ENCODE data around the gene RFX2.
"Not testable (repeated sequence)": the region's sequence is repeated elsewhere in the genome, so short reads cannot be mapped to it uniquely, and the experiment has no call there.

Gene RFX2

GRCh38 chr19:5987077-5987818 lies 123.1 kb downstream of the RFX2 start:
- peak; percentile 67 to 76 for DNase-seq

- not testable (repeated sequence) for DNase-seq
Measured at GRCh38 chr19:5985837-5986236, 124.5 kb downstream of the RFX2 start.

DNA sequence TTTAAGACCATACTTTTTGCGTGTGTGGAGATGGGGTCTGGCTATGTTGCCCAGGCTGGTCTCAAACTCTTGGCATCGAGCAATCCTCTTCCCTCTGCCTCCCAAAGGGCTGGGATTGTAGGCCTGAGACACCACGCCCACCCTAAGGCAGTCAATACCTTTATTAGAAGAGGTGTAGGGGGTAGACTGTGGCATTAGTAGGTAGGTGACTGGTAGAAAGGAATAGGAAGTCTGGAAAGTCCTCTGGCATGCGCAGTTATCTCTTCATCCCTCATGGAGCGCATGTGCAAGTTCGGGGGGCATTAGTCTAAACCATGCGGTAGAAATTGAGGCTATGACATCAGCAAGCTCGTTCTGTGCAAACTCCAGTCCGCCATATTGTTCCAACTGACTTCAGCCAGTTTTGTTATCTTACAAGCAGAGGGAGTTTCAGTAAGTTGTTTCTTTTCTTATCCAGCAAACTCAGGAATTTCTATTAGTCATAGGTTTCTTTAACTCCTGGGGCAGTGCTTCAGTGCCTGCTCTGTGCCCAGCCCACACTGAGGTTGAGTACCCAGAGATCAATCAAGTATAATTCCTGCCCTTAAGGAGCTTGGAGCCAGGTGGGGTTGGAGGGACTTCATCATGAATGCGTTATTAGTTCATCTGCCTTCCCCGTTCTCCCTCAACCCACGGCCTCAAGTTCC lies 125.1 kb downstream of the RFX2 start:
- DNase-seq, result no peak

DNA sequence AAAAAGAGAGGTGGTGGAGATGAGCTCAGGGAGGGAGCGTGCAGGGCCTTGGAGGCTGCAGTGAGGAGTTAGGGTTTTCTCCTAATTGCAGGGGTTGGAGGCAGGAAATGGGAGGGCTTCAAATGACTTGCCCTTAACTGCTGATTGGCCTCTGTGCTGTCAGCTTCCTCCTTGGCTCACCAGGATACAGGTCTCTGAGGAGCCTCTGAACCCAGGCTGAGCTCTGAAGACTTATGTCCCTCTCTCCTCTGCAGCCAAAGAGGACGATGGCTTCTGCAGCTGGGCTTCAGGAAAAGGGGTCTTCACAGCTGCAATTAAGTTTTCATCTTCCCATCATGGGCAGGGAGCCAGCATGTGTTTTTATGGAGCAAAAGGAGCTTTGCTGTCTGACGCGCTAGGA lies 125.7 kb downstream of the RFX2 start:
- DNase-seq, result no peak

DNA sequence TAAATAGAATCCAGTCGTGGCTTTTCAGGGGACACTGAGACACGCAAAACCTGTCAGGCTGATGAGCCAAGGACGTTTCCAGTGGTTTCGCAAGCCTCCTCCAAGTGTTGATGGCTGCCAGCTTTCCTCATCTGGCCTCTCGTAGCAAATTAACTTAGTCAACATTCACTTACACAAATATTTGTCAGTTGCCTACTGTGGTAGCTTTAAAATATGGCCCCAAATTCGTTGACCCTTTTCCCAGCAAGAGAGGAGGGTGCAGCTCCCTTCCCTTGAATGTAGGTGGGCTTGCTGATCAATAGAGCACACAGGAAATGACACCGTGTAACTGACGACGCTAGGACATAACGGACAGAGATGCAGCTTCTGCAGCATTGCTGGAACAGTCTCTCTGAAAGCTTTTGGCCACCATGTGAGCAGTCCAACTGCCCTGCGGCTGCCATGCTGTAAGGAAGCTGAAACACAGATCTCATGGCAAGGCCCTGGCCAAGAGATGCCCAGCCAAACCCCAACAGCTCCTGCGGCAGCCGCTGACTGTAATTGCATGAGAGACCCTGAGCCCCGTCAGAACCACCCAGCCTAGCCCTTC lies 126.8 kb downstream of the RFX2 start:
- no peak for DNase-seq

DNA sequence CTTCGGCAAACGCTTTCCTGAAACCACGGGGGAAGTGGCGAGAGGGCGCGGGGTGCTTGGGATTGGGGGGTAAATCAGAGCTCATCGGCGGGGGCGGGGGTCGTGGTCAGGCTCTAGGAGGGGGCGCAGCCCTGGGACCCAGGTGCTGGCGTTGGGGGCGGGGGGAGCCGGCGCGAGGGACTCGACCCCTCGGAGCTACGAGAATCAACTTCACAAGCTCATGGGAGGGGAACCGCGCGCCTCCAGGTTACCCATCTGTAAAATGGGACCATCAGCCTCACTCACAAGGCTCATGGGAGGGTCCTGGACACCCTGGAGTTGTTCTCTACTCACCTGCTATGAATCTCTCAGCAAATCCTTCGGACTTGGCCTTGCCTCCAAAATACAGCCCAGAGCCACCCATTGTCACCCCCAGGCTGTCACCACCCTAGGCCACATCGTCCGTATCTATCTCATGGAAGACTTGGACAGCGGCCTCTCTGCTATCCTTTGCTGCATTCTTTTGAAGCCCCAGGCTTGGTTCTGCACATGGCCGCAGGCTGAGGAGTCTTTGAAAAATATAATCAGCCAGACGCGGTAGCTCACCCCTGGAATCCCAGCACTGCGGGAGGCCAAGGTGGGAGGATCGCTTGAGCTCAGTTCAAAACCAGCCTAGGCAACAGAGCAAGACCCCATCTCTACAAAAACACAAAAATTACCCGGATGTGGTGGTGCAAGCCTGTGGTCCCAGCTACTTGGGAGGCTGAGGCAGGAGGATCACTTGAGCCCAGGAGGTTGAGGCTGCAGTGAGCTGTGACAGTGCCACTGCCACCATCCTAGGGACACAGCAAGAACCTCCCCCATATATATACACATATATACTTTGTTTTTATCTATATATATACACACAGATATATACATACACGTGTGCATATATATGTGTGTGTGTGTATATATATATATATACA lies 131.4 kb downstream of the RFX2 start:
- DNase-seq, result no peak

- DNase-seq, result peak; percentile 99 to 100
Measured at GRCh38 chr19:5977785-5978605, 132.3 kb downstream of the RFX2 start, which contains the start of gene RANBP3. TSS of gene RANBP3 (minus strand) at chr19:5978140. CDS start at chr19:5978082, 58 bp downstream.

DNA sequence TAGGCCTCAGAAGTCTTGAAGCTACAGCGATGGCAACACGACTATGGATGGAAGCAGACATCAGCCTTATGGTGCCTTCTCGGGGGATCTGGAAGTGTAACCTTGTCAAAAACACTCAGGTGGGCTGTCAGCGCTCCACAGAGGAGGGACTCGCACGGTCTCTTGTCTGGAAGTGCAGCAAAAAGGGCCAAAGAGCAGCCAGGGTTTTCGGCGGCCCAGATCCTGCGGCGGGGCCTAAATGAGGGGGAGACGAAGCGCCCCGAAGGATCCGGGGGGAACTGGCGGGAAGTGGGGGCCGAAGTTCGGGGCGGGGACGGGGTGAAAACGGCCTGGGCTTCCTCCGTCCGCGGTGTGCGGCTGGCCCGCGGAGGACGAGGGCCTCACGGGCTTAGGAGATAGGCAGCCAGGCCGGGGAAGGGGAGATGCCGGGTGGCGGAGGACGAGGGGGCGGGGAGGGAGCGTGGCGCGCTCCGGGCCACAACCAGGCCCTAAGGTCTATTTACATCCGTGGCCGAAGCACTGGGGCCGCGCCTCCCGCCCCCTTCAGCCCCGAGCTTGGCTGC lies 133.0 kb downstream of the RFX2 start:
- DNase-seq, result no peak

GRCh38 chr19:5976768-5977167 lies 133.5 kb downstream of the RFX2 start:
- DNase-seq, result no peak

- no peak for DNase-seq
Measured at GRCh38 chr19:5975388-5975728, 134.9 kb downstream of the RFX2 start.

DNA sequence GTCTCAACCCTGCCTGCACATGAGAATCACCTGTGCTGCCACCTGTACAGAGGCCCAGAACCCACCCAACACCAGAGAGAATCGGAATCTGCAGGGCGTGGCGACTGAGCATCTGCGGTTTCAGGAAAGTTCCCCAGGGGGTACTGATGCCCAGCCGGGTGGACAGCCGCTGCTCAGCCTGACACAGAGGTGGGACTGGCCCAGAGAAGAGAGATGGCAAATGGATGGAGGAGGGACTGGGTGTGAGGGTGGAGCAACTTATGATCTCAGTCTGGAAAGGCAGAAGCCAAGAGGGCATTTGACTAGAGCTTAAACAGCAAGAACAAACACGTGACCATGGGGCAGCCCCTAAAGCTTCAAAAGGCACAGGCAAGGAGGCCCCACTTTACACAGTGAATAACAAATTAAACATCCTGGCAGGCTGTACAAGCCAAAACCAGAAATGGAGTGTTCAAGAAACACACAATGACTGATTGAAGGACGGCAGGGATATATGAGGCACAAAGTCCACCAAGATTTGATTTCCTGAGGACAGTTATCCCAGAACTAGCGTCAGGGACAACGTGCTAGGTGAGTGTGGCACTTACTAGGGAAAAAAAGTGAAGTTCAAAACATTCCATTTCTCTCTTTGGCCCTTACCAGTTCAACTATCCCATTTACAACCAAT lies 135.4 kb downstream of the RFX2 start:
- DNase-seq, result peak; percentile 41 to 48

DNA sequence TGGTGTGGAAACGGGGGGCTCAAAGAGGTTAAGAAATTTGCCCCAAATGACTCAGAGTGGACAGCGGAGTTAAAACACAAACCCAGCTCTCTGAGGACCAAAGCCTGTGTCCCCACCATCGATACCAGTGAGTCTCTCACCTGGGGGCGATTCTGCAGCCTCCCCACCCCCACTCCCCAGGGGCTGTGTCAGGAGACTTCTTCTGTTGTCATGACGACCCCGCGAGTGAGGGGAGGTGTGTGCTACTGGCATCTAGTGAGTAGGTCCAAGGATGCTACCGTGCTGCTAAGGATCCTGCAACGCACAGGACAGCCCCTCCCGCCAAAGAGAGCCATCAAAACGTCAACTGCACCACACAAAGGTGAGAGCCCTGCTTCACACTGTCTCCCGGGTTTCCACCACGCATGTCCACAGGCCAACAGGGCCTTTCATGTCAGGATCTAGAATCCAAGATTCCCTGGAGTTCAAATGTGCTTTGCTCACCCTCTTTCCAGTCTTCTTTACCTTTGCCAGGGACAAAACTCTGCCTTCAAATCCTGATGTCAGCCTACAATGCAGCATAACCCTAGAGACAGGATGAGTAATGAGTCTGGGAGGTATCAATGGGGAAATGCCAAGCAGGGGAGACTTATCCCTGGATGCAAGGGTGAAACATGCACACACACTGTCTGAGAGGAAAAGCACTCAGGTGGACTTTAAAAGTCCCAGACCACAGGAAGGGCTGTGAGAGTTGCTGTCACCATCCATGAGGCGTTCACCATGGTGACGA lies 136.2 kb downstream of the RFX2 start:
- no peak for DNase-seq

GRCh38 chr19:5973376-5973775 lies 136.9 kb downstream of the RFX2 start:
- DNase-seq, result no peak

DNA sequence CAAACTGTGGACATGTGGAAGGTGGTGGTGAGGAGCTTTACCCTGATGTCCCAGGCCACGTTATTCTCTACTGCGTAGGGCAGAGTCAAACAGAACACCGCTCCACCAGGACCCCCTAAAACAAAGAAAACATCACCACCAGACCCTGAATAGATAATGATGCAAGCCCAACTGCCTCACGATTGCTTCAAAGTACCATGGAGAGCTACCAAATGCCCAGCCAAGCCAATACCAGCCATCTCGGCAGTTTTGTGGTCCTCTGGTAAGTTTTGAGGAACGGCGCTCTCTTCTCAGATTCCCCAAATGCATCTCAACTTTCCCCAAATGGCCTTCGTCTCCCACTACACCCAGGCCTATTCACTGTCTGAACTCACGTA lies 138.0 kb downstream of the RFX2 start:
- DNase-seq, result no peak

DNA sequence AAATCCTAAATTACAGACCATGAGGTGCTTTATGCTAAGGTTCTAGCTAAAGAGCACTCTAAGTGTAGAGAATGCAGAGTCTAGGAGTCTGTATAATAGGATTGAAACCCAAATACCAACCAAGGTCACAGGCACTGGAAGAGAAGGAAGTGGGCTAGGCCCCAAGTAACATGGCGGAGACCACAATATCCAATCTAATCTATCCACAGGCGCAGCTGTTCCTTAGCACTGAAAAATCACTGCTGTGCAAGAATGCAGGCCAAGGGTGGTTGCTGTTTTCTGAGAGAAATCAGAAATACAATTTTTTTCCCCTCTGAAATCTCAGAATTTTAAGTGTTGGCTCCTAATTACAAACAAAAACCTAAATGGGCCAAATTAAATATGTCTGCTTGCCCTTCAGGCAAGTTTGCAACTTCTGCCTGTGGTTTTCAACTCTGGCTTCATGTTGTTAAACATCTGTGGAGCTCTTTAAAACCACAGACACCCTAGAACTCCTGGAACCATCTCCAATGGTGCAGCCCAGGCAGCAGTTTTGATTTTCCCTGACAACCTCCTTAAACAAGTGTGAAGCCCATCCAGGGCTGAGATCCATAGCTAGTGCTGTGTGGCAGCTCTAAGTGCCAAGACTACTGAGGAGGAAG lies 138.5 kb downstream of the RFX2 start:
- no peak for DNase-seq

DNA sequence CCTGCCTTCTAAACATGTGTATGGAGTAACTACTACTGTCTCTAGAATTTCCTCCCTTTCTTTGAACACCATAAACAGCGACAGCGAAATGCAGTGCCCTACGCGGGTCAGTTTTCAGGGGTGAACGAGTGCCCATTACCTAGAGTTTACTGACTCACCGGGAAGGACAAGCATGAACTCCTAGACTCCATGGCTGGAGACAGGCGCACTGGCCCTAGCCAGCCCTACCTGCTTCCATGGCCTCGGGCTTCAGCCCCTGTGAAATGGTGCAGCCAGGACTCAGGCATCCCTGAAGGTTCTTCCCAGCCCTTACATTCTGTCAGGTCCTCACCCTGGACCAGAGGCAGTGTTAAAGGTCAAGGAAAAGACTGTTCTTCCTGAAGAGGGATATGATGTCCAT lies 140.8 kb downstream of the RFX2 start:
- no peak for DNase-seq

GRCh38 chr19:5968431-5969373 lies 141.6 kb downstream of the RFX2 start:
- DNase-seq, result no peak

- DNase-seq, result peak; percentile 58 to 70
Measured at GRCh38 chr19:5967994-5968430, 142.3 kb downstream of the RFX2 start.

DNA sequence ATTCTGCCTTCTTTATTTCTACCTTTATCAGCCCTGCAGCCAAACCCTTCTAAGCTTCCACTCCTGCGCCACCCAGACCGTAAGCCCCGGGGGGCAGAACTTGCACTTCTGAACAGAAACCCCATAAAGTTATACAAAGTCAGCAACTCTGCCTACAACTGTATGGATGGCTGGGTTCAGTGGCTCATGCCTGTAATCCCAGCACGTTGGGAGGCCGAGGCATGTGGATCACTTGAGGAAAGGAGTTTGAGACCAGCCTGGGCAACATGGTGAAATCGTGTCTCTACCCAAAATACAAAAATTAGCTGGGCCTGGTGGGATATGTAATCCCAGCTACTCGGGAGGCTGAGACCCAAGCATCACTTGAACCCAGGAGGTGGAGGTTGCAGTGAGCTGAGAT lies 142.7 kb downstream of the RFX2 start:
- no peak for DNase-seq
